UCSD-AML1 (cell line): Measurements from ENCODE around the gene MITF.
"Not testable (repeated sequence)": the region's sequence is repeated elsewhere in the genome, so short reads cannot be mapped to it uniquely, and the experiment has no call there.

Experiments used
- DNase-seq: peaks from one replicate; lab custom pipeline; 2025; ENCODE audit not compliant: unreplicated experiment; lab: John Stamatoyannopoulos, UW

Gene MITF

DNA sequence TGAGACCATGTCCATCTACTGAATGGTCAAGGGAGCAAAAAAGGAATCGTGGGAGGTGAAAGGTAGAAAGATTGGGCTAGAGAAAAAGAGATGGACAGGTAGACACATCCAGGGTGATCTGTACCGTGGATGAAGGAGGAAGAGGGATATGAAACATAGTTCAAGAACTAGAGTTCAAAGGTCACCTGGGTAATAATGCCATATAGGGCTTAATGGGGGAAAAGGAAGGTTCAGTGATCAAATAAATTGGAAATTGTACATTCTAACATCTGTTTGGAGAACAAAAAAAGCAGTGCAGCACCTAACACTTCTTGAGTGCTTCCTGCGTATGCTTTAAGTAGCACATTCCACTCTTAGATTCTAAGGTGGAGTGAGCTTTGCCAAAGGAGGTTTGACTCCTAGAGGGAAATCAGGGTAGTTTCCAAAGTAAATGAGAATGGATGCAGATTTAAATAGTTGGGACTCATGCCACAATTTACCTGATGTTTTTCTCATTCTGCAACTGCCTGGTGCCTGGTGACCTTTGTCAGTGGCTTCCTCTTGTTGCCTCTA lies 46.6 kb downstream of the MITF start:
- no peak for DNase-seq

GRCh38 chr3:69786854-69787253 lies 47.6 kb downstream of the MITF start:
- DNase-seq = no peak

DNA sequence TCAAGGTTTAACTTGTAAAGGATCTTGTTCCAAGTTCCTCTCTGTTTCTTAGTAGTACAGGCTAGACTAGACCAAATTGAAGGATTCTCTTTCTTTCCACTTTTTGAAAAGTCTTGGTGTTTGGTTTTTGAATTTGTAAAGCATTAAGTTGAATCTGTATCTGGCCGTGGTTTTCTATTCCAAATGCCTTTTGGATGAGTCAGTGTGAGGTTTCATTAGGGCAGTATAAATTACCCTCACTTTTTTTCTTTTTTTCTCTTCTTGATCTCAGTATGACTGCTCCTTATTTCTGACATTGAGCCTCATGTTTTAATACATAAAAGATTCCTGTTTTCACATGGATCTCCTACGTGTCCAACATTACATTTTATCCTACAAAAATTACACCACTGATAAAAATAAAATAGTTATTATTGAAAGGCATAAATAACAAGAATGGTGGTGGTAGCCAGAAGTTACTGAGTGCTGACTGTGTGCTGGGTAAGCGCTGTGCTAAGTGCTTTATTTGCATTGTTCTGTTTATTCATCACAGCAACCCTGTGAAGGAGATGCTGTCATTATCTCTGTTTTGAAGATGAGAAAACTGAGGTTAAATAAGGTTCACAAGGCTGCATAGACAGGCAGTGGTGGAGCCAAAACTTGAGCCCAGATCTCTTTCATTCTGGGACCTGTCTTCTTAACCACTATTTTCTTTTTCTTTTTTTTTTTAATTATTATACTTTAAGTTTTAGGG lies 48.3 kb downstream of the MITF start:
- no peak for DNase-seq

DNA sequence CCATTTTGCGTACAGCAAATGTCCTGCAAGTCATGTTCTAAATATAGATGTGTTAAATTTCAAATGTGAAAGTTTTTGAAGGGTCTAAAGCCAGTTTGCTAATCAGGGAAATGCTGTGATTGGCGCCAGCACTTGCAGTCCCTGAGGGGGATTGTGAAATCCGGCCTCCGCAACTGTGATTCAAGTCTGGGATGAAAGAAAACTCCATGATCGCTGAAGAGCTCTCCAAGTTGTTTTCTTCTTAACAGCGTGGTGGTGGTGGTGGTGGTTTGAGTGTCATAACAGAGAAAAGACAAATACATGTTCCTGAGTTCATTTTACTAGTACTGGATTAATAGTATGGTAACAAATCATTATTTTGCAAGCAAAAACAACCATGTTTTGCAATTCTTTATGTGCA lies 51.8 kb downstream of the MITF start:
- no peak for DNase-seq

DNA sequence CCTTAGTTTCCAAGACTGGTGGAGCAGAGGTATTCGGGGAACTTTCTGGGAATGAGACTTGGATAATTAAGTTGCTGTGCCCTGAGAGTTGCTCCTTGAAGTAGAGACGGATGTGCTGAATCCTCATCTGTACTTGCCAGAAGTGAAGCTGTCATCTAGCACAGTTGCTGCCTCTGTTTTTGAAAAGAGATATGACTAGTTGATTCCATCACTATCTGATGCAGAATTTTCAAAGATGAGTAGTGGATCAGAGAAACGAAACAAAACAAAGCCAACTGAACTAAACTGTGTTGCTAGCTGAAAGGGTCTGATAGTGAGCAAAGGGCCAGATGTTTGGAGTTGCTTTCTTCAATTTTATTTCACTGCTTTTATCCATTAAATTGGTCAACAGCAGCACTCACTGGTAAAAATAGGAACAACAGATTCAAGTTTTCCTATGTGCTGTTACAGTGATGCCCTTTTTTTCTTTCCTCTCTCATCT lies 52.7 kb downstream of the MITF start:
- DNase-seq = no peak

GRCh38 chr3:69796126-69796525 lies 56.9 kb downstream of the MITF start:
- DNase-seq = not testable (repeated sequence)

- DNase-seq = no peak
Observed at GRCh38 chr3:69803681-69804270, 64.5 kb downstream of the MITF start.

DNA sequence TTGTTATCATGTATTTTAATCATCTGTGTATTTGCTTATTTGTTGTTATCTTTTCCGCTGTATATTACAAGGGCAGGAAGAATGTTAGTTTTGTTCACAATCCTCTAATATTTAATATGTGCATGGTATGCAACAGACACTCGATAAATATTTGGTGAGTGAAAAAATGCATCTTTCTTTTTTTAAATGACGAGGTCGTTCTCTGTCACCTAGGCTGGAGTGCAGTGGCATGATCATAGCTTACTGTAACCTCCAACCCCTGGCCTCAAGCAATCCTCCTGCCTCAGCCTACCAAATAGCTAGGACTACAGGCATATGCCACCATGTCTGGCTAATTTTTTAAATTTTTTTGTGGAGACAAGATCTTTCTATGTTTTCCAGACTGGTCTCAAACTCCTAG lies 66.2 kb downstream of the MITF start:
- DNase-seq = no peak

- no peak for DNase-seq
Observed at GRCh38 chr3:69806735-69807438, 67.6 kb downstream of the MITF start.

DNA sequence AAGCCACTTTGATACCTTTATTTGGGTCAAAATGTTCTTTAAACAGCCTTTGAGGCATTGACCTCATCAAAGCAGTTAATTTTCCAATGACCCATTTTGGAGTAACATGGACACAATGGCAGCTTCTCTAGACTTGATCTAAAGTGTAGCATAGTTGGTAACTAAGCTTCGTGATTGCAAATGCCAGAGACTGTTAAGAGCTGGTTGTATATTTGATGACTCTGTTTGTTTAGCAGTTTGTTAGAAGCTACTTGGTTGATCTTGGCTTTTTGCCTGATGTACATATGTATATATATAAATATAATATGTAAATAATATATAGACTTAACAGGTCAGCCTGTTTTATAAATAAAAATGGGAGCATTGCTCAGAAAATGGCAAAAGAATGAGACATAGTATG lies 68.4 kb downstream of the MITF start:
- no peak for DNase-seq

GRCh38 chr3:69809076-69809835 lies 70.0 kb downstream of the MITF start:
- DNase-seq = no peak

- DNase-seq = no peak
Observed at GRCh38 chr3:69811452-69812401, 72.5 kb downstream of the MITF start.

DNA sequence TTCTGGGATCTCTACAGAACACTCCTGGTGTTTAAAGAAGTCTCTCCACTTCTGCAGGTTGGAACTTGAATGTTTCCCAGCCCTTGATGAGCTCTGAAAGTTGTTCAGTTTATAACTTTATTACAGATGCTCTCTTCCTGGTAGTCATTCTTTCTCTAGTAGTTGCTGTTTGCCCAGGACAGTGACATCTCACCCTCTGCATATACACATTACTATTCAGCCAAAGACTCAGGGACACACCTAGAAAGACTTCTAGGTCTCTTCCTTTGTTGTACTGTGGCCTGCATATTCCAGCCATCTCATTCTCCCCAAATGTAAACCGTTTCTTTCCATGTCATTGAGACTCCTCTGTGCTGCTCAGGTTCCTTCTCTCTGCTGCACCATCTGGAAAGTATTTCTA lies 76.7 kb downstream of the MITF start:
- DNase-seq = no peak

GRCh38 chr3:69817988-69818387 lies 78.7 kb downstream of the MITF start:
- no peak for DNase-seq

- DNase-seq = no peak
Observed at GRCh38 chr3:69819282-69819681, 80.0 kb downstream of the MITF start.

GRCh38 chr3:69821133-69821532 lies 81.9 kb downstream of the MITF start:
- DNase-seq = no peak

GRCh38 chr3:69823743-69824142 lies 84.5 kb downstream of the MITF start:
- no peak for DNase-seq

DNA sequence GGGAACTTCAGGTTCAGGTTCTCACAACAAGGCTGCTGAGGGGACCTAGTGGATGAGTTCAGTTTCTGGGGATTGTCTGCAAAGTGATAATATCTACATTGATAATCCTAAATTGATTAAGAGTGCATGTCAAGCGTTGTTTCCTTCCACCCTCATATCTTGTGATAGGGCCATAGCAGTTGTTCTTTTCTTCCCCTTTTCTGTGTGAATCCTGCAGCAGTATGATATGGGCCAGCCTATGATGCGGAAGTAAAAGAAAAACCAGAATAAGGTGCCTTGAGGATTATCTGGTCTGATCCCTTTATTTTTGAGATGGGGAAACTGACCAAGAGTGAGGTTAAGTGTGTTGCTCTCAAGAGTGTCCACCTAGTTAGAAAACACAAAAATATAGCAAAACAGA lies 86.2 kb downstream of the MITF start:
- no peak for DNase-seq

- DNase-seq = no peak
Observed at GRCh38 chr3:69827127-69827526, 87.9 kb downstream of the MITF start.

DNA sequence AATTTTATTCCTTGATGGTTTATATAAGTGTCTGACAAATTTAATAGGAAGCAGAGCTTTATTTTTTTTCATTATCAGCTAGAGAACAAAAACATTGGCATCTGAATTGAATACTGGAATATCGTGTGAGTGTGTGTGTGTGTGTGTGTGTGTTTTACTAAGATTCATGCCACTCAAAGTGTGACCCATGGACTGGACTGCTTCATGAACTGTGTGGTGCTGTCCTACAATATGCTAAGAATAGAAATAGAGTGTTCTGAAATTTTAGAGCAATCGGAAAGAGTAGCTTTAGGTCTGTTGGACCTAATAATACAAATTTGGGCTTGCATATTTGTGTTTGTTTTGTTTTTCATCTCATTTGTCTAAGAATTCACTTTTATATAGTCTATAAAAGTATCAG lies 89.6 kb downstream of the MITF start:
- no peak for DNase-seq
